GM23338 (cell line): ENCODE data around the gene RAP1GAP. TPM values are rescaled to one million over a fixed set of nuclear protein-coding genes. Genes with fewer than 3 reads are reported as not detected.
A peak's percentile ranks its signal among the peaks of the same experiment; 100 is the strongest.

Source experiments
- ATAC-seq: fragments of 200-7000 bp; cut with Tn5 transposase; 3 replicates; pipeline ENCODE4 v1.9.1; 2020
- DNase-seq: peaks from one replicate; pipeline ENCODE4 v3.0.0-alpha.2; 2015; ENCODE audit warnings: low spot score
- H2AFZ ChIP-seq: fragments of 200-600 bp; sonication (generic); 2 replicates; pipeline ENCODE4 v1.8.0; 2016; ENCODE audit warnings: antibody characterized with exemption, mild to moderate bottlenecking, moderate library complexity
- H3F3A ChIP-seq: fragments of 200-600 bp; sonication (generic); replicated peaks from 2 replicates; pipeline ENCODE4 v1.8.0; 2017; ENCODE audit warnings: antibody characterized with exemption, mixed run types, low read depth
- H3K27ac ChIP-seq: fragments of 200-600 bp; sonication (generic); 2 replicates; pipeline ENCODE4 v1.6.1; 2016; ENCODE audit warnings: low read depth
- H3K27me3 ChIP-seq: fragments of 200-600 bp; sonication (generic); 2 replicates; pipeline ENCODE4 v1.8.0; 2016; ENCODE audit warnings: mild to moderate bottlenecking, mixed run types, moderate library complexity; ENCODE audit not compliant: insufficient read depth
- H3K36me3 ChIP-seq: fragments of 200-600 bp; sonication (generic); 2 replicates; pipeline ENCODE4 v1.8.0; 2016; ENCODE audit warnings: mild to moderate bottlenecking; ENCODE audit not compliant: insufficient read depth
- H3K4me1 ChIP-seq: fragments of 200-600 bp; sonication (generic); 2 replicates; pipeline ENCODE4 v1.8.0; 2016; ENCODE audit warnings: mild to moderate bottlenecking, moderate library complexity; ENCODE audit not compliant: insufficient read depth
- H3K4me2 ChIP-seq: fragments of 200-600 bp; sonication (generic); 2 replicates; pipeline ENCODE4 v1.7.1; 2017; ENCODE audit warnings: mixed run types
- H3K4me3 ChIP-seq: fragments of 200-600 bp; sonication (generic); 2 replicates; pipeline ENCODE4 v1.6.1; 2016; ENCODE audit warnings: mixed run types
- H3K79me2 ChIP-seq: fragments of 200-600 bp; sonication (generic); replicated peaks from 2 replicates; pipeline ENCODE4 v1.8.0; 2017; ENCODE audit warnings: mild to moderate bottlenecking; ENCODE audit not compliant: insufficient read depth
- H3K9me2 ChIP-seq: fragments of 200-600 bp; sonication (generic); 2 replicates; pipeline ENCODE4 v1.8.0; 2017; ENCODE audit not compliant: insufficient read depth
- H4K20me1 ChIP-seq: fragments of 200-600 bp; sonication (generic); replicated peaks from 2 replicates; pipeline ENCODE4 v1.8.0; 2017; ENCODE audit warnings: mild to moderate bottlenecking; ENCODE audit not compliant: insufficient read depth
- H3K27ac Mint-ChIP-seq: 2 replicates; pipeline ENCODE4 v1.8.0; 2020; ENCODE audit warnings: inconsistent platforms, mild to moderate bottlenecking, moderate library complexity, mixed read lengths
- H3K27me3 Mint-ChIP-seq: 3 replicates; pipeline ENCODE4 v1.8.0; 2022; ENCODE audit warnings: low read depth, mild to moderate bottlenecking, moderate library complexity, mixed read lengths, inconsistent platforms; ENCODE audit not compliant: insufficient read depth, poor library complexity
- H3K36me3 Mint-ChIP-seq: 3 replicates; pipeline ENCODE4 v1.8.0; 2021; ENCODE audit warnings: low read depth, mild to moderate bottlenecking, inconsistent platforms, moderate library complexity, mixed read lengths
- H3K4me1 Mint-ChIP-seq: 3 replicates; pipeline ENCODE4 v1.8.0; 2020; ENCODE audit warnings: mild to moderate bottlenecking, inconsistent platforms, mixed read lengths
- H3K4me3 Mint-ChIP-seq: 3 replicates; pipeline ENCODE4 v1.8.0; 2021; ENCODE audit warnings: moderate library complexity, mild to moderate bottlenecking, inconsistent platforms, mixed read lengths
- H3K9me3 Mint-ChIP-seq: 3 replicates; pipeline ENCODE4 v1.8.0; 2020; ENCODE audit warnings: moderate library complexity, mild to moderate bottlenecking, inconsistent platforms, mixed read lengths
- EZH2 ChIP-seq: fragments of 200-600 bp; sonication (generic); IDR thresholded peaks from one replicate; pipeline ENCODE4 v1.8.0; 2017; ENCODE audit warnings: antibody characterized with exemption, mild to moderate bottlenecking, low read depth; ENCODE audit not compliant: unreplicated experiment
- POLR2AphosphoS5 ChIP-seq: IDR thresholded peaks from 2 replicates; pipeline ENCODE4 v1.6.1; 2016; ENCODE audit warnings: antibody characterized with exemption, low read depth
- STAT1 ChIP-seq: IDR thresholded peaks from one replicate; pipeline ENCODE4 v1.6.1; 2016; ENCODE audit warnings: antibody characterized with exemption; ENCODE audit not compliant: unreplicated experiment
- ZNF114 ChIP-seq: fragments of 250-450 bp; sonication (Bioruptor Pico); IDR thresholded peaks from 2 replicates; pipeline ENCODE4 v1.5.0; 2020; ENCODE audit warnings: mild to moderate bottlenecking, moderate library complexity
- ZNF331 ChIP-seq: fragments of 250-450 bp; sonication (Bioruptor Pico); IDR thresholded peaks from 2 replicates; pipeline ENCODE4 v1.5.0; 2020; ENCODE audit warnings: low read depth, mild to moderate bottlenecking, moderate library complexity
- polyA plus RNA-seq: library from polyadenylated mRNA; unstranded; fragments of >200 nt; fragmentation: Nextera tagmentation; extraction: Ambion mirVana; gene quantifications from 2 replicates; pipeline ENCODE4 v1.2.1, GENCODE V29; 2016
- total RNA-seq: library from RNA; depleted of rRNA; stranded (reverse); fragments of >200 nt; shearing (Covaris generic); gene quantifications from 2 replicates; pipeline ENCODE4 v1.2.3, GENCODE V29; 2014
- TF ChIP-seq, protein P1 (sequence below): fragments of 250-450 bp; sonication (Bioruptor Pico); IDR thresholded peaks from 2 replicates; pipeline ENCODE4 v1.5.0; 2020; ENCODE audit warnings: mild to moderate bottlenecking, moderate library complexity
- TF ChIP-seq, protein P2 (sequence below), 2 experiments: fragments of 200-600 bp in 1 of 2; sonication (generic) in 1 of 2; conservative IDR thresholded peaks; 2 replicates each; pipeline versions ENCODE4 v1.5.1 to v1.6.1; 2016 to 2017; ENCODE audit warnings: antibody characterized with exemption in 2 of 2, low read depth in 2 of 2, mild to moderate bottlenecking in 2 of 2, moderate library complexity in 1 of 2
- TF ChIP-seq, protein P3 (sequence below): IDR thresholded peaks from 2 replicates; pipeline ENCODE4 v1.6.1; 2016; ENCODE audit warnings: antibody characterized with exemption

The RAP1GAP gene
- total and polyA plus RNA-seq, 2 experiments from 2014 or later = 4.3 to 6.6 TPM

DNA sequence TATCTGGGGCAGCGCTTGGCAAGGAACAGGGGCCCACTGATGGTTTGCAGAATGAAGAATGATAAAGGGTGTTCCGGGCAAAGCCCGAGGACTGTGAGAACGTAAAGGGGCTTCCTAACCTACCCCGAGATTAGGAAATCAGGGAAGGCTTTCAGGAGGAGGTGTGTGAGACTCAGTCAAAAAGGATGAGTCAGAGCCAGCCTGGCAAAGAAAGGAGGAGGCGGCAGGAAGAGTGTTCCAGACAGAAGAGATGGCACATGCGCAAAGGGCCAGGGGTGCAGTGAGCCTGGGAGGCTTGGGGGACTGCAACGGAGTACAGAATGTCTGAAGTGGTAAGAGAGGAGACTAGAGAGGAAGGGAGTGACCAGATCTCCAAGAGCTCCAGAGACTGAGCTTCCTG, 70.3 kb downstream of the RAP1GAP start (continued):
- TF ChIP-seq, protein P1, sequence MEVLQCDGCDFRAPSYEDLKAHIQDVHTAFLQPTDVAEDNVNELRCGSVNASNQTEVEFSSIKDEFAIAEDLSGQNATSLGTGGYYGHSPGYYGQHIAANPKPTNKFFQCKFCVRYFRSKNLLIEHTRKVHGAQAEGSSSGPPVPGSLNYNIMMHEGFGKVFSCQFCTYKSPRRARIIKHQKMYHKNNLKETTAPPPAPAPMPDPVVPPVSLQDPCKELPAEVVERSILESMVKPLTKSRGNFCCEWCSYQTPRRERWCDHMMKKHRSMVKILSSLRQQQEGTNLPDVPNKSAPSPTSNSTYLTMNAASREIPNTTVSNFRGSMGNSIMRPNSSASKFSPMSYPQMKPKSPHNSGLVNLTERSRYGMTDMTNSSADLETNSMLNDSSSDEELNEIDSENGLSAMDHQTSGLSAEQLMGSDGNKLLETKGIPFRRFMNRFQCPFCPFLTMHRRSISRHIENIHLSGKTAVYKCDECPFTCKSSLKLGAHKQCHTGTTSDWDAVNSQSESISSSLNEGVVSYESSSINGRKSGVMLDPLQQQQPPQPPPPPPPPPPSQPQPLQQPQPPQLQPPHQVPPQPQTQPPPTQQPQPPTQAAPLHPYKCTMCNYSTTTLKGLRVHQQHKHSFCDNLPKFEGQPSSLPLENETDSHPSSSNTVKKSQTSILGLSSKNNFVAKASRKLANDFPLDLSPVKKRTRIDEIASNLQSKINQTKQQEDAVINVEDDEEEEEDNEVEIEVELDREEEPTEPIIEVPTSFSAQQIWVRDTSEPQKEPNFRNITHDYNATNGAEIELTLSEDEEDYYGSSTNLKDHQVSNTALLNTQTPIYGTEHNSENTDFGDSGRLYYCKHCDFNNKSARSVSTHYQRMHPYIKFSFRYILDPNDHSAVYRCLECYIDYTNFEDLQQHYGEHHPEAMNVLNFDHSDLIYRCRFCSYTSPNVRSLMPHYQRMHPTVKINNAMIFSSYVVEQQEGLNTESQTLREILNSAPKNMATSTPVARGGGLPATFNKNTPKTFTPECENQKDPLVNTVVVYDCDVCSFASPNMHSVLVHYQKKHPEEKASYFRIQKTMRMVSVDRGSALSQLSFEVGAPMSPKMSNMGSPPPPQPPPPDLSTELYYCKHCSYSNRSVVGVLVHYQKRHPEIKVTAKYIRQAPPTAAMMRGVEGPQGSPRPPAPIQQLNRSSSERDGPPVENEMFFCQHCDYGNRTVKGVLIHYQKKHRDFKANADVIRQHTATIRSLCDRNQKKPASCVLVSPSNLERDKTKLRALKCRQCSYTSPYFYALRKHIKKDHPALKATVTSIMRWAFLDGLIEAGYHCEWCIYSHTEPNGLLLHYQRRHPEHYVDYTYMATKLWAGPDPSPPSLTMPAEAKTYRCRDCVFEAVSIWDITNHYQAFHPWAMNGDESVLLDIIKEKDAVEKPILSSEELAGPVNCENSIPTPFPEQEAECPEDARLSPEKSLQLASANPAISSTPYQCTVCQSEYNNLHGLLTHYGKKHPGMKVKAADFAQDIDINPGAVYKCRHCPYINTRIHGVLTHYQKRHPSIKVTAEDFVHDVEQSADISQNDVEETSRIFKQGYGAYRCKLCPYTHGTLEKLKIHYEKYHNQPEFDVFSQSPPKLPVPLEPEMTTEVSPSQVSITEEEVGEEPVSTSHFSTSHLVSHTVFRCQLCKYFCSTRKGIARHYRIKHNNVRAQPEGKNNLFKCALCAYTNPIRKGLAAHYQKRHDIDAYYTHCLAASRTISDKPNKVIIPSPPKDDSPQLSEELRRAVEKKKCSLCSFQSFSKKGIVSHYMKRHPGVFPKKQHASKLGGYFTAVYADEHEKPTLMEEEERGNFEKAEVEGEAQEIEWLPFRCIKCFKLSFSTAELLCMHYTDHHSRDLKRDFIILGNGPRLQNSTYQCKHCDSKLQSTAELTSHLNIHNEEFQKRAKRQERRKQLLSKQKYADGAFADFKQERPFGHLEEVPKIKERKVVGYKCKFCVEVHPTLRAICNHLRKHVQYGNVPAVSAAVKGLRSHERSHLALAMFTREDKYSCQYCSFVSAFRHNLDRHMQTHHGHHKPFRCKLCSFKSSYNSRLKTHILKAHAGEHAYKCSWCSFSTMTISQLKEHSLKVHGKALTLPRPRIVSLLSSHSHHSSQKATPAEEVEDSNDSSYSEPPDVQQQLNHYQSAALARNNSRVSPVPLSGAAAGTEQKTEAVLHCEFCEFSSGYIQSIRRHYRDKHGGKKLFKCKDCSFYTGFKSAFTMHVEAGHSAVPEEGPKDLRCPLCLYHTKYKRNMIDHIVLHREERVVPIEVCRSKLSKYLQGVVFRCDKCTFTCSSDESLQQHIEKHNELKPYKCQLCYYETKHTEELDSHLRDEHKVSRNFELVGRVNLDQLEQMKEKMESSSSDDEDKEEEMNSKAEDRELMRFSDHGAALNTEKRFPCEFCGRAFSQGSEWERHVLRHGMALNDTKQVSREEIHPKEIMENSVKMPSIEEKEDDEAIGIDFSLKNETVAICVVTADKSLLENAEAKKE (CRISPR knock-in tag) = no peak
- TF ChIP-seq EZH2 = no peak
- TF ChIP-seq, protein P2, sequence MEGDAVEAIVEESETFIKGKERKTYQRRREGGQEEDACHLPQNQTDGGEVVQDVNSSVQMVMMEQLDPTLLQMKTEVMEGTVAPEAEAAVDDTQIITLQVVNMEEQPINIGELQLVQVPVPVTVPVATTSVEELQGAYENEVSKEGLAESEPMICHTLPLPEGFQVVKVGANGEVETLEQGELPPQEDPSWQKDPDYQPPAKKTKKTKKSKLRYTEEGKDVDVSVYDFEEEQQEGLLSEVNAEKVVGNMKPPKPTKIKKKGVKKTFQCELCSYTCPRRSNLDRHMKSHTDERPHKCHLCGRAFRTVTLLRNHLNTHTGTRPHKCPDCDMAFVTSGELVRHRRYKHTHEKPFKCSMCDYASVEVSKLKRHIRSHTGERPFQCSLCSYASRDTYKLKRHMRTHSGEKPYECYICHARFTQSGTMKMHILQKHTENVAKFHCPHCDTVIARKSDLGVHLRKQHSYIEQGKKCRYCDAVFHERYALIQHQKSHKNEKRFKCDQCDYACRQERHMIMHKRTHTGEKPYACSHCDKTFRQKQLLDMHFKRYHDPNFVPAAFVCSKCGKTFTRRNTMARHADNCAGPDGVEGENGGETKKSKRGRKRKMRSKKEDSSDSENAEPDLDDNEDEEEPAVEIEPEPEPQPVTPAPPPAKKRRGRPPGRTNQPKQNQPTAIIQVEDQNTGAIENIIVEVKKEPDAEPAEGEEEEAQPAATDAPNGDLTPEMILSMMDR (conservative IDR thresholded peaks at IDR 0.05; ENCODE audit: low read depth in 2 of 2) = no peak

DNA sequence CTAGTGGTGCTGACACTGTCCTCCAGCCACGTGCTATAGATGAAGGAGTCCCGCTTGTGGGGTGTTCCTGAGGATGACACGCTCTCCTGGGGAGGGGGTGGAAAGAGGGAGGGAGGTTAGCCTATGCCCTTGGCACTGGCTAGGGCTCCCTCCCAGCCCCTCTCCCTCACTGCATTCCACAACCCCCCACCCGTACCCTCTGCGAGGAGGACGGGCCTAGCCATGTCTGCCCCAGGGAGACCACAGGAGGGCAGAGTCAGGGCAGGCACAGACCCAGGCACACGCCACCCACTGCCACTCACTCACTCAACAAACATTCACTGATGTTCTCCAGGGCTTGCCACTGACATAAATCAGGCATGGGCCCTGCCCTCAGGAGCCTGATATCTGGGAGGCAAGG, 70.7 kb downstream of the RAP1GAP start:
- Histone ChIP-seq H3K27me3 (no peaks in the 10 kb centered on the region), H2AFZ (no peak overlapping the region), H4K20me1 (no peaks in the 10 kb centered on the region), H3K36me3 (no peaks in the 10 kb centered on the region), H3K27ac (no peak overlapping the region), H3K4me2 (no peak overlapping the region), H3K79me2 (no peaks in the 10 kb centered on the region), H3K4me1 (no peaks in the 10 kb centered on the region), H3F3A (no peaks in the 10 kb centered on the region), H3K9me2 (no peaks in the 10 kb centered on the region), H3K4me3 (no peak overlapping the region)
- ATAC-seq (peak; percentile 8; the same call in 1 of the 3 replicates), DNase-seq (no peak)
- peaks cover 23% of the 10 kb centered on the region for H3K27me3 Mint-ChIP-seq
- no peak overlapping the region for H3K27ac Mint-ChIP-seq
- H3K9me3 Mint-ChIP-seq = no peaks in the 10 kb centered on the region; the same call in 2 of the 3 replicates
- H3K36me3 Mint-ChIP-seq = no peaks in the 10 kb centered on the region
- H3K4me1 Mint-ChIP-seq = no peaks in the 10 kb centered on the region
- H3K4me3 Mint-ChIP-seq = no peak overlapping the region
- TF ChIP-seq ZNF114 (CRISPR knock-in tag) (no peak), STAT1 (no peak), POLR2AphosphoS5 (no peak), ZNF331 (no peak)
- TF ChIP-seq, protein P3, sequence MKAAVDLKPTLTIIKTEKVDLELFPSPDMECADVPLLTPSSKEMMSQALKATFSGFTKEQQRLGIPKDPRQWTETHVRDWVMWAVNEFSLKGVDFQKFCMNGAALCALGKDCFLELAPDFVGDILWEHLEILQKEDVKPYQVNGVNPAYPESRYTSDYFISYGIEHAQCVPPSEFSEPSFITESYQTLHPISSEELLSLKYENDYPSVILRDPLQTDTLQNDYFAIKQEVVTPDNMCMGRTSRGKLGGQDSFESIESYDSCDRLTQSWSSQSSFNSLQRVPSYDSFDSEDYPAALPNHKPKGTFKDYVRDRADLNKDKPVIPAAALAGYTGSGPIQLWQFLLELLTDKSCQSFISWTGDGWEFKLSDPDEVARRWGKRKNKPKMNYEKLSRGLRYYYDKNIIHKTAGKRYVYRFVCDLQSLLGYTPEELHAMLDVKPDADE = no peak
